GM18498 (cell line): Measurements from ENCODE around the gene SLC7A6OS.

Experiments
- ATAC-seq: cut with Tn5 transposase; IDR thresholded peaks from one replicate; pipeline ENCODE4 v1.9.1; 2021; ENCODE audit warnings: mild to moderate bottlenecking, moderate library complexity; ENCODE audit not compliant: unreplicated experiment

SLC7A6OS gene

GRCh38 chr16:68257906-68258800 lies 52.6 kb downstream of the SLC7A6OS start:
- no peak for ATAC-seq

GRCh38 chr16:68257251-68257905 lies 53.4 kb downstream of the SLC7A6OS start:
- no peak for ATAC-seq

DNA sequence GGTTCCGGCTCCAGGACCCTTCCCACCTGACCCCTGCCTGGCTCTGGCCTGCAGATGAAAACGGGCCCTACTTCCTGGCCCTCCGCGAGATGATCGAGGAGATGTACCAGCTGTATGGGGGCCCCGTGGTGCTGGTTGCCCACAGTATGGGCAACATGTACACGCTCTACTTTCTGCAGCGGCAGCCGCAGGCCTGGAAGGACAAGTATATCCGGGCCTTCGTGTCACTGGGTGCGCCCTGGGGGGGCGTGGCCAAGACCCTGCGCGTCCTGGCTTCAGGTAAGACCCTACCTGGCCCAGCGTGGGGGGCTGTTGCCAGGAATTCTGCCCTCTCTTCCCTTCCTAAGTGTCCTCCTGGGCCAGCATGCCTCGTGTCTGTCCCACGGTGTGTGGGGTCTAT lies 55.0 kb downstream of the SLC7A6OS start:
- ATAC-seq = no peak

- ATAC-seq = no peak
Measured at GRCh38 chr16:68253721-68254120, 57.0 kb downstream of the SLC7A6OS start.

DNA sequence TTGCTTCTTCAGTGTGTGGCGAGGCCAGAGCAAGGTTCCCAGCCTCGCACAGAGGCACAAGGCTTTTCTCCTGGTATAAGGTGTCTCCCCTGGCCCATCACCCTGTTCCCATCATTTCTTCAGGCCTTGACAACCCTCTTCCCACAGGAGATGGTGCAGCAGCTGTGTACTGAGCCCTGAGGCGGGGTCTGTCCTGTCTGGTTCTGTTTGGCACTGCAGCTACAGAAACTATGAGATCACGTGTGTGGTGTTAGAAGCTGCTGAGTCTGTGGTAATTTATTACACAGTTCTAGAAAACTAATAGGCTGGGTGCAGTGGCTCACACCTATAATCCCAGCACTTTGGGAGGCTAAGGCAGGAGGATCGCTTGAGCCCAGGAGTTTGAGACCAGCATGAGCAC lies 58.4 kb downstream of the SLC7A6OS start:
- ATAC-seq = no peak

GRCh38 chr16:68251832-68252231 lies 58.9 kb downstream of the SLC7A6OS start:
- no peak for ATAC-seq

DNA sequence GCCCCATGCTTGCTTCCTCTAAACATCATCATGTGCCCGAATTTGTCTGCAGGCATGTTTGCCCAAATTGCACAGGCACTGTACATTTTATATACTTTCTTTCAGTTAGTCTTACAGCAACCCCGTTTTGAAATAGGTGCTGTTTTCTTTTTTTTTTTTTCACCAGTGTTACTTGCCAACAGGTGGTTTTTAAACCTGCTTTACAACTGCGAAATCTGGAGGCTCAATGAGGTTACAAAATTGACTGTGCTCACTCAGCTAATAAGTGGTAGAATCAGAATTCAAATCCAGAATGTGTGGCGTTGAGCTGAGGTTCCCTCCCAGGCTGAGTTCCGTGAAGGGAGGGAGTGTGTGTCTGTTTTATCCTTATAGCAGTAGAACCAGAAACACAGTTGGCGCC lies 59.8 kb downstream of the SLC7A6OS start:
- ATAC-seq = no peak

DNA sequence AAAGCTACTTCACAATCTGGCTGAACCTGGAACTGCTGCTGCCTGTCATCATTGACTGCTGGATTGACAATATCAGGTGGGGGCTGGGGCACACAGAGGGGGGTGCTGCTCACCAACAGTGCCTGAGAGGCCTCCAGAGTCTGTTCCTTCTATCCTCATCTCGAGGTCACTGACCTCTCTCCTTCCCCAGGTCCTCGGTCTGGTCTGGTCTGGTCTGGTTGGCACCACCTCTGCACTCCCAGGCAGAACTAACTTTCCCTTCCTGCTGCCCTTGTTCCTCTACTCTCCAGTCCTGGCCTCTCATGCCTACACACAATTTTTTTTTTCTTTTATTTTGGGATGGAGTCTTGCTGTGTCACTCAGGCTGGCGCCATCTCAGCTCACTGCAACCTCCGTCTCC lies 61.4 kb downstream of the SLC7A6OS start:
- no peak for ATAC-seq
